Cardiac muscle cell (in vitro differentiated cells and primary cell): Measurements from ENCODE around the gene ENG. TPM values are rescaled to one million over a fixed set of nuclear protein-coding genes. Genes with fewer than 3 reads are reported as not detected.
"Not testable (repeated sequence)": the region's sequence is repeated elsewhere in the genome, so short reads cannot be mapped to it uniquely, and the experiment has no call there.

Experiments
- DNase-seq, 2 donors: peaks; one replicate each; pipeline versions ENCODE4 v3.0.0 to v3.0.0-alpha.2; 2010 to 2017; ENCODE audit warnings: low read depth in 1 of 2, low spot score in 1 of 2
- H3K27ac ChIP-seq: fragments of 200-600 bp; sonication (generic); 2 replicates; pipeline ENCODE4 v1.5.1; 2016
- H3K27me3 ChIP-seq: fragments of 200-600 bp; sonication (generic); 2 replicates; pipeline ENCODE4 v1.6.0; 2016; ENCODE audit warnings: control low read depth
- H3K36me3 ChIP-seq: fragments of 200-600 bp; sonication (generic); 2 replicates; pipeline ENCODE4 v1.5.1; 2016; ENCODE audit warnings: control low read depth
- H3K4me1 ChIP-seq: fragments of 200-600 bp; sonication (generic); 2 replicates; pipeline ENCODE4 v1.8.1; 2017; ENCODE audit warnings: low read depth, mild to moderate bottlenecking, mixed run types
- H3K4me3 ChIP-seq: fragments of 200-600 bp; sonication (generic); 2 replicates; pipeline ENCODE4 v1.5.1; 2016; ENCODE audit warnings: mild to moderate bottlenecking
- H3K9me3 ChIP-seq: fragments of 200-600 bp; sonication (generic); 2 replicates; pipeline ENCODE4 v1.5.1; 2017; ENCODE audit warnings: low read depth, mild to moderate bottlenecking, control low read depth
- polyA plus RNA-seq: library from polyadenylated mRNA; unstranded; fragments of >200 nt; fragmentation: Nextera tagmentation; extraction: Ambion mirVana; gene quantifications from 2 replicates; pipeline ENCODE4 v1.2.1, GENCODE V29; 2016
- total RNA-seq: library from RNA; depleted of rRNA; stranded (reverse); fragments of >200 nt; gene quantifications from 2 replicates; pipeline ENCODE4 v1.2.3, GENCODE V29; 2016
- TF ChIP-seq, protein P1 (sequence below): IDR thresholded peaks from 2 replicates; pipeline ENCODE4 v1.5.1; 2012; ENCODE audit warnings: low read depth, mild to moderate bottlenecking, low read length

ENG gene
- total and polyA plus RNA-seq, 2 experiments from 2014 or later = 12.6 to 15.8 TPM

DNA sequence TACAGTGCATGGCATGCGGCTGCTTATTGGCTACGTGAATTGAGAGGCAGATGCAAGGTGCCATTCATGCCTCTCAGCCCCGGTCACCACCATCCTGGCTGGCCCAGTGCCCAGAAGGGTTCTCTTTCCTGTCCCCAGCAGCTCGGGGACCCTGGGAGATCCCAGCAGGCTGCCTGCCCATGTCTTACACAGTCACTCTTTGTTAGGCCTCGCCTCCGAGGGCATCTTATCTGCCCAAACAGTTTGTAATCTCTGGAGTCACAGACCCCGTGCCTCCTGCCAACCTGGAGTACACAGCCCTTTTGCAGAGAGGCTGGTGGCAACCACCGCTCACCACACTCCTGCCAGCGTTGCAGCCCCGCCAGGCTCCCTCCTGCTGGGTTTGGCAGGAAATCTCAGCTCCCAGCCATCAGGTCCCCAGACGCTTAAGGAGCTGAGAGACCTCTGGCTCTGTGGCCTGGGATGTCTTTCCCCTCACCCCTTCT lies 30.0 kb upstream of the ENG start:
- Histone ChIP-seq H3K27me3 (no peaks in the 10 kb centered on the region), H3K36me3 (peaks cover 13% of the 10 kb centered on the region), H3K9me3 (no peaks in the 10 kb centered on the region), H3K27ac (peak overlapping the region; percentile 74), H3K4me3 (no peak overlapping the region), H3K4me1 (peaks cover 4% of the 10 kb centered on the region)
- DNase-seq = peak in 1 of 2 donors; percentile 47
- TF ChIP-seq, protein P1, sequence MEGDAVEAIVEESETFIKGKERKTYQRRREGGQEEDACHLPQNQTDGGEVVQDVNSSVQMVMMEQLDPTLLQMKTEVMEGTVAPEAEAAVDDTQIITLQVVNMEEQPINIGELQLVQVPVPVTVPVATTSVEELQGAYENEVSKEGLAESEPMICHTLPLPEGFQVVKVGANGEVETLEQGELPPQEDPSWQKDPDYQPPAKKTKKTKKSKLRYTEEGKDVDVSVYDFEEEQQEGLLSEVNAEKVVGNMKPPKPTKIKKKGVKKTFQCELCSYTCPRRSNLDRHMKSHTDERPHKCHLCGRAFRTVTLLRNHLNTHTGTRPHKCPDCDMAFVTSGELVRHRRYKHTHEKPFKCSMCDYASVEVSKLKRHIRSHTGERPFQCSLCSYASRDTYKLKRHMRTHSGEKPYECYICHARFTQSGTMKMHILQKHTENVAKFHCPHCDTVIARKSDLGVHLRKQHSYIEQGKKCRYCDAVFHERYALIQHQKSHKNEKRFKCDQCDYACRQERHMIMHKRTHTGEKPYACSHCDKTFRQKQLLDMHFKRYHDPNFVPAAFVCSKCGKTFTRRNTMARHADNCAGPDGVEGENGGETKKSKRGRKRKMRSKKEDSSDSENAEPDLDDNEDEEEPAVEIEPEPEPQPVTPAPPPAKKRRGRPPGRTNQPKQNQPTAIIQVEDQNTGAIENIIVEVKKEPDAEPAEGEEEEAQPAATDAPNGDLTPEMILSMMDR = no peak

DNA sequence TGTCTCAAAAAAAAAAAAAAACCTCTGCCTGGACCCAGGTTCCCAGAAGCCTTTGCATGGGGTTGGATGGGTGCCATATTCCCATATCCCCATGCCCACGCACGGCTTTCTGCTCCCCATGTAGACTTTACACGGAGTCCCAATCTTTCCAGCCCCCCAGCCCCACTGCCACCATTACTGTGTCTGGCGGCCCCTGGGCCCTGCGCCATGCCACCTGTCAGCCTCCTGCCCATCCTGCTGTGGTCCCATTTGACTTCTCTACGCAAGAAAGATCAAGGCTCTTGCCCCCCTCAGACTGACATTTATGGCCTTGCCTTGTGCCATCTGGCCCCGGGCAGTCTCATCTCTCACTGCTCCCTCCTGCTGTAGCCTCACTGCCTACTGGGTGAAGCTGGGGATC lies 29.5 kb upstream of the ENG start:
- Histone ChIP-seq H3K36me3 (peaks cover 13% of the 10 kb centered on the region), H3K4me1 (peaks cover 5% of the 10 kb centered on the region), H3K27ac (peak overlapping the region; percentile 74), H3K9me3 (no peaks in the 10 kb centered on the region), H3K4me3 (no peak overlapping the region), H3K27me3 (no peaks in the 10 kb centered on the region)
- DNase-seq = no peak
- TF ChIP-seq, protein P1 = no peak

DNA sequence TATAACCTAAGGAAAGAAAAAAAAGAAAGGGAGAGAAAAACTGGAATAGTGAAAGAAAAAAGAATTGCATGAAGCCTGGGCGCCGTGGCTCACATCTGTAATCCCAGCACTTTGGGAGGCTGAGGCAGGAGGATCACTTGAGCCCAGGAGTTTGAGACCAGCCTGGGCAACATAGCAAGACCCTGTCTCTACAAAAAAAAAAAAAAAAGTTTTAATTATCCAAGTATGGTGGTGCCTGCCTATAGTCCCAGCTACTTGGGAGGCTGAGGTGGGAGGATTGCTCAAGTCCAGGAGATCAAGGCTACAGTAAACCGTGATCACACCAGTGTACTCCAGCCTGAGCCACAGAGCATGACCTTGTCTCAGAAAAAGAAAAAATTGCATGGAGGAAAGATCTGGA lies 27.3 kb upstream of the ENG start:
- not testable (repeated sequence) for DNase-seq, H3K36me3 ChIP-seq, H3K9me3 ChIP-seq, H3K27me3 ChIP-seq, H3K4me3 ChIP-seq, H3K27ac ChIP-seq
- peaks cover 19% of the 10 kb centered on the region for H3K4me1 ChIP-seq

DNA sequence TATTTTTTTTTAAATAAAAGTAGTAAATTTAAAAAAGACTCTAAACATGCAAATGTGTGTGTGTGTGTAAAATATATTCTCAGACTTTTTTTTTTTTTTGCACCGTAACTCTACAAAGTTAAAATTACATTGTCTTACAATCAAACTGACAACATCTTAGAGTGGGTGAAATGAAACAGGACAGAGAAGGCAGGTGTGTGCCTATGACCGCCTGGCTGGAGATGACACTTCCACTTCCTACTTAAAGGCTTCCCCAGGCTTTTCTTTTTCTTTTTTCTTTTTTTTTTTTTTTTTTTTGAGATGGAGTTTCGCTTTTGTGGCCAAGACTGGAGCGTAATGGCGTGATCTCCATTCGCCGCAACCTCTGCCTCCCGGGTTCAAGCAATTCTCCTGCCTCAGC lies 25.7 kb upstream of the ENG start:
- H3K4me1 ChIP-seq = peaks cover 33% of the 10 kb centered on the region
- no peak overlapping the region for H3K4me3 ChIP-seq

DNA sequence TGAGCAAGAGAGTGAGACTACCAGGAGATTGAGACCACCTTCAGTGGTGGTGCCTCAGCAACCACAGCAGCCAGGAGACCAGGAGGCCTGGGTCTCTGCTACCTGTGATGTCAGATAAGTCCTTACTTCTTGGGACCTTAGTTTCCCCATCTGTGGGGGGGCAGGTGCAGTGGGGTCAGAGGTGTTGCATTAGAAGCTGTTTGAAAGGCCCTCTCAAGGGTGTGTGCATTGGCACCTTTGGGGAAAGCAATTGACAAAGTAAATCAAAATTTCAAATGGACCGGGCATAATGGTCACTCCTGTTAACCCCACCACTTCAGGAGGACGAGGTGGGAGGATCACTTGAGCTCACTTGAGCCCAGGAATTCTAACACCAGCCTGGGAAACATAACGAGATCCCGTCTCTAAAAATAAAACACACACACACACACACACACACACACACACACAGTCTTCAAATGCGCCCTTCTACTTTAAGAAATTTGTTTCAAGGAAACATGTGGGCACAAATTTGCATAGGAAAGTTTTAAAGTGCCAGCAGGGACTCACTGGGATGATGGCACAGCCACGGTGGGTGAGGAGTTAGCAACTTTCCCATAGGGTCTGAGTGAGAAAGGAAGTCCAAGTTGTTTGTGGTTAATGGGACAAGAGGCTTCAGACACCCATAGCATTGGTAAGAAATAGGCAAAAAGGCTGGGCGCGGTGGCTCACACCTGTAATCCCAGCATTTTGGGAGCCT lies 24.4 kb upstream of the ENG start:
- H3K27ac ChIP-seq = peak overlapping the region; percentile 67
- DNase-seq = no peak
- H3K4me1 ChIP-seq = peaks cover 35% of the 10 kb centered on the region
- no peaks in the 10 kb centered on the region for H3K36me3 ChIP-seq
- H3K4me3 ChIP-seq = no peak overlapping the region
- no peaks in the 10 kb centered on the region for H3K27me3 ChIP-seq
- TF ChIP-seq, protein P1 = no peak
- H3K9me3 ChIP-seq = no peaks in the 10 kb centered on the region

More for the DNA sequence above, 25.7 kb upstream of the ENG start:
- DNase-seq = no peak
- H3K27ac ChIP-seq = no peak overlapping the region
- no peaks in the 10 kb centered on the region for H3K27me3 ChIP-seq
- no peaks in the 10 kb centered on the region for H3K9me3 ChIP-seq
- H3K36me3 ChIP-seq = no peaks in the 10 kb centered on the region
- TF ChIP-seq, protein P1 = no peak

DNA sequence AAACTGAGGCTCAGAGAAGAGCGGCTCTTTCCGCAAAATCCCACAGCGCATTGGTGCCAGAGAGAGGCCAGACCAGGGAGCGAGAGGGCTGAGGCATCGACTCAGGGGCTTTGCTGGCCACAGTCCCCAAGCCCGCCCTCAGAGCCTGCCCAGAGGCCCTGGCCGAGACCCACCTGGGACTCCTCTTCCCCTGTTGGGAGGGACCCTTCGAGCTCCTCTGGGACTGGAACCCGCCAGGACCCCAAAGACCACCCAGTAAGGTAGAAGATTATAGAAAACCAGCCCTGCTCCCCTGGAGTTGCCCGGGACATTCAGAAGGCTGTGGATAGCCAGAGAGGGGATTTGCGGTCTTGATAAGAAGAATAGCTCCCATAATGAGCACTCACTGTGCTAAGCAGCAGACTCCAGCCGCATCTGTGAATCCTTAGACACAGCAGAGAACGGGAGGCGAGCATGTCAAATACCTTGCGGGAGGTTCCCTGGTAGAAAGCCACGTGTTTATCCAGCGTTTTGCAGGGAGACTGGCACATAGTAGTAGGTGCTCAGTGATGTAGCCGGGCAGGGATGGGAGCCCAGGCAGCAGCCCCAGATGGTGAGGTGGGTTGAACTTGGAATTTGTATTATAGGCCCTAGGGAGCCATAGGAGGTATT lies 23.7 kb upstream of the ENG start:
- H3K27me3 ChIP-seq = no peaks in the 10 kb centered on the region
- DNase-seq = peak; percentile 51 to 54
- H3K9me3 ChIP-seq = no peaks in the 10 kb centered on the region
- peaks cover 35% of the 10 kb centered on the region for H3K4me1 ChIP-seq
- peak overlapping the region; percentile 29 for H3K4me3 ChIP-seq
- peak overlapping the region; percentile 67 for H3K27ac ChIP-seq
- no peaks in the 10 kb centered on the region for H3K36me3 ChIP-seq
- TF ChIP-seq, protein P1 = no peak
